Measurements from ENCODE around the gene LATS2.

- no peak for TF ChIP-seq CTCF (IDR thresholded peaks at IDR 0.05)
- no peak for TF ChIP-seq POLR2A (IDR thresholded peaks at IDR 0.05)
Measured at GRCh38 chr13:21078501-21078900, 17.1 kb upstream of the LATS2 start.

All from esophagus squamous epithelium (tissue), 4 donors.